Measurements from ENCODE around the gene RBM33.

GRCh38 chr7:155684543-155684942 is 40.1 kb downstream of the RBM33 start:
- TF ChIP-seq CTCF (optimal IDR thresholded peaks at IDR 0.05 in 1 of 3, IDR thresholded peaks at IDR 0.05 in 1 of 3, conservative IDR thresholded peaks at IDR 0.05 in 1 of 3; ENCODE audit: extremely low read depth in 1 of 3, insufficient read depth in 2 of 3, low read length in 3 of 3) (no peak), EZH2 (IDR thresholded peaks at IDR 0.05; ENCODE audit: low read length) (no peak)
